ENCODE measurements around the gene HDLBP.

- no peak for TF ChIP-seq EZH2 (IDR thresholded peaks at IDR 0.05; ENCODE audit: insufficient read depth, poor library complexity, severe bottlenecking)
- no peak for TF ChIP-seq EZH2phosphoT487 (IDR thresholded peaks at IDR 0.05; ENCODE audit: insufficient read depth, low read depth)
Measured at GRCh38 chr2:241324775-241325174, 9.3 kb upstream of the HDLBP start.
